ENCODE measurements around the gene SPATC1L. TPM values are rescaled to one million over a fixed set of nuclear protein-coding genes. Genes with fewer than 3 reads are reported as not detected.

SPATC1L gene
- total RNA-seq, 2 experiments from 2014 or later, result 4.7 to 8.3 TPM

DNA sequence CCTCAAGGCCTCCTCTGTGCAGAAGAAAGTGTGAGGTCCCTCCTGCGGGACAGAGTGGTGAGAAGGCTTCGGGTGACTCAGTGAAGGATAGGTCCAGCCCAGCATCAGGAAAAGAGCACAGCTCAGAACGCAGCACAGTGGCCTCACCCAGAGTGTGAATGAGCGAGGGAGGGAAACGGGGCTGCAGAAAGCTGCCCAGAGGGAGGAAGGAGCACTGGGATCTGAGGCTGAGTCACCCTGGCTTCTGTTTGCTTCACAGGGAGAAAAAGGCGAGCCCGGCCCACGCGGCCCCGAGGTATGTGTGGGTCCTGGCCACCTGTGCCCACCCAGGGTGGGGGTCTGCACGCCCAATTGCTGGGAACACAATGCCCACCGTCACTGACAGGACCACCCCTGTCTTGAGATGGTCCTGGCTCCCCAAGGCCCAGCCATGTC lies 62.0 kb downstream of the SPATC1L start:
- no TSS peak for BruUV-seq (replicated peaks)

GRCh38 chr21:46121286-46122221 lies 62.7 kb downstream of the SPATC1L start:
- no peaks in the 10 kb centered on the region for H3K4me1 ChIP-seq (ENCODE audit: insufficient read depth, low read length, poor library complexity, severe bottlenecking)
- H3K36me3 ChIP-seq (ENCODE audit: insufficient read depth, low read length), result no peaks in the 10 kb centered on the region
- H3K79me2 ChIP-seq (ENCODE audit: insufficient read depth, low read depth, low read length), result no peaks in the 10 kb centered on the region
- no peak overlapping the region for H2AFZ ChIP-seq (ENCODE audit: low read length)
- DNase-seq (ENCODE audit: low spot score), result no peak
- H3K9me3 ChIP-seq (ENCODE audit: low read length), result no peaks in the 10 kb centered on the region
- H3K4me2 ChIP-seq (ENCODE audit: low read length), result no peak overlapping the region
- no peak overlapping the region for H3K4me3 ChIP-seq (ENCODE audit: low read depth, low read length, poor library complexity, severe bottlenecking)
- no peaks in the 10 kb centered on the region for H3K9me2 ChIP-seq (ENCODE audit: insufficient read depth, low read length)
- no peaks in the 10 kb centered on the region for H4K20me1 ChIP-seq (ENCODE audit: insufficient read depth, low read length)
- no peak overlapping the region for H3K27ac ChIP-seq (ENCODE audit: low read depth, low read length, poor library complexity, severe bottlenecking)
- intact Hi-C loops (cut with micrococcal nuclease; ENCODE audit: unreplicated experiment), result no loop called here
- POLR2A ChIA-PET, result interaction anchor here (0.6 kb wide), 1 partner anchor 117 kb away, joined by 3 read pairs; no protein-coding TSS in a partner anchor
- no TSS peak for BruUV-seq (replicated peaks)
- TF ChIP-seq, protein P1, sequence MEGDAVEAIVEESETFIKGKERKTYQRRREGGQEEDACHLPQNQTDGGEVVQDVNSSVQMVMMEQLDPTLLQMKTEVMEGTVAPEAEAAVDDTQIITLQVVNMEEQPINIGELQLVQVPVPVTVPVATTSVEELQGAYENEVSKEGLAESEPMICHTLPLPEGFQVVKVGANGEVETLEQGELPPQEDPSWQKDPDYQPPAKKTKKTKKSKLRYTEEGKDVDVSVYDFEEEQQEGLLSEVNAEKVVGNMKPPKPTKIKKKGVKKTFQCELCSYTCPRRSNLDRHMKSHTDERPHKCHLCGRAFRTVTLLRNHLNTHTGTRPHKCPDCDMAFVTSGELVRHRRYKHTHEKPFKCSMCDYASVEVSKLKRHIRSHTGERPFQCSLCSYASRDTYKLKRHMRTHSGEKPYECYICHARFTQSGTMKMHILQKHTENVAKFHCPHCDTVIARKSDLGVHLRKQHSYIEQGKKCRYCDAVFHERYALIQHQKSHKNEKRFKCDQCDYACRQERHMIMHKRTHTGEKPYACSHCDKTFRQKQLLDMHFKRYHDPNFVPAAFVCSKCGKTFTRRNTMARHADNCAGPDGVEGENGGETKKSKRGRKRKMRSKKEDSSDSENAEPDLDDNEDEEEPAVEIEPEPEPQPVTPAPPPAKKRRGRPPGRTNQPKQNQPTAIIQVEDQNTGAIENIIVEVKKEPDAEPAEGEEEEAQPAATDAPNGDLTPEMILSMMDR (conservative IDR thresholded peaks at IDR 0.05; ENCODE audit: low read length), result no peak
- no peak for TF ChIP-seq EZH2phosphoT487 (IDR thresholded peaks at IDR 0.05; ENCODE audit: borderline replicate concordance, low read depth, low read length)
- CTCF ChIA-PET (ENCODE audit: unreplicated experiment), result no interaction called here

More for the DNA sequence above, 62.0 kb downstream of the SPATC1L start:
- H3K36me3 ChIP-seq (ENCODE audit: insufficient read depth, low read length), result no peaks in the 10 kb centered on the region
- H4K20me1 ChIP-seq (ENCODE audit: insufficient read depth, low read length), result no peaks in the 10 kb centered on the region
- no peak overlapping the region for H2AFZ ChIP-seq (ENCODE audit: low read length)
- no peak overlapping the region for H3K4me2 ChIP-seq (ENCODE audit: low read length)
- no peaks in the 10 kb centered on the region for H3K9me3 ChIP-seq (ENCODE audit: low read length)
- H3K4me1 ChIP-seq (ENCODE audit: insufficient read depth, low read length, poor library complexity, severe bottlenecking), result no peaks in the 10 kb centered on the region
- H3K4me3 ChIP-seq (ENCODE audit: low read depth, low read length, poor library complexity, severe bottlenecking), result no peak overlapping the region
- ChIA-PET POLR2A (interaction anchor here (0.6 kb wide), 1 partner anchor 118 kb away, joined by 3 read pairs; no protein-coding TSS in a partner anchor), CTCF (ENCODE audit: unreplicated experiment) (no interaction called here)
- no peak for DNase-seq (ENCODE audit: low spot score)
- no peaks in the 10 kb centered on the region for H3K79me2 ChIP-seq (ENCODE audit: insufficient read depth, low read depth, low read length)
- H3K27ac ChIP-seq (ENCODE audit: low read depth, low read length, poor library complexity, severe bottlenecking), result no peak overlapping the region
- H3K9me2 ChIP-seq (ENCODE audit: insufficient read depth, low read length), result no peaks in the 10 kb centered on the region
- TF ChIP-seq EZH2phosphoT487 (IDR thresholded peaks at IDR 0.05; ENCODE audit: borderline replicate concordance, low read depth, low read length), result no peak
- TF ChIP-seq, protein P1 (conservative IDR thresholded peaks at IDR 0.05; ENCODE audit: low read length), result no peak
- intact Hi-C loops (cut with micrococcal nuclease; ENCODE audit: unreplicated experiment), result no loop called here

Measured in OCI-LY7 (cell line).